CD4-positive, CD25-positive, alpha-beta regulatory T cell (primary cell): ENCODE results near the gene GHRL. TPM values are rescaled to one million over a fixed set of nuclear protein-coding genes. Genes with fewer than 3 reads are reported as not detected.
A peak's percentile ranks its signal among the peaks of the same experiment; 100 is the strongest.

Source experiments
- ATAC-seq, 2 donors: fragments of 150-1000 bp; cut with Tn5 transposase; one replicate each; pipeline ENCODE4 v1.10.0; 2021; ENCODE audit warnings: low read depth in 2 of 2, moderate number of reproducible peaks in 2 of 2, moderate library complexity in 1 of 2
- DNase-seq, 3 donors: peaks; one replicate each; pipeline versions ENCODE4 v3.0.0 to v3.0.0-alpha.2; 2012 to 2022; ENCODE audit warnings: mixed read lengths in 1 of 3
- H3K27ac ChIP-seq: one replicate; pipeline ENCODE4 v1.7.0; 2013; ENCODE audit warnings: mild to moderate bottlenecking, low read length; ENCODE audit not compliant: insufficient read depth, poor library complexity, severe bottlenecking
- H3K27me3 ChIP-seq: one replicate; pipeline ENCODE4 v1.7.0; 2013; ENCODE audit warnings: low read length; ENCODE audit not compliant: control insufficient read depth, insufficient read depth
- H3K36me3 ChIP-seq: one replicate; pipeline ENCODE4 v1.7.0; 2013; ENCODE audit warnings: mild to moderate bottlenecking, low read length, moderate library complexity; ENCODE audit not compliant: control insufficient read depth, insufficient read depth
- H3K4me1 ChIP-seq: 2 replicates; pipeline ENCODE4 v1.7.0; 2013; ENCODE audit warnings: mild to moderate bottlenecking, low read length; ENCODE audit not compliant: insufficient read depth, control insufficient read depth, poor library complexity, severe bottlenecking
- H3K4me3 ChIP-seq: one replicate; pipeline ENCODE4 v1.7.0; 2013; ENCODE audit warnings: low read depth, mild to moderate bottlenecking, low read length, moderate library complexity
- H3K9me3 ChIP-seq, 2 experiments: 1 replicate in 1 of 2; 2 replicates in 1 of 2; pipeline ENCODE4 v1.7.0; 2013; ENCODE audit warnings: low read length in 2 of 2, mild to moderate bottlenecking in 1 of 2, moderate library complexity in 1 of 2; ENCODE audit not compliant: control insufficient read depth in 2 of 2
- H3K27ac Mint-ChIP-seq, 3 donors: one replicate each; pipeline ENCODE4 v1.8.0; 2020 to 2022; ENCODE audit warnings: mild to moderate bottlenecking in 3 of 3, mixed read lengths in 3 of 3, moderate library complexity in 2 of 3
- H3K27me3 Mint-ChIP-seq: one replicate; pipeline ENCODE4 v1.8.0; 2022; ENCODE audit warnings: mild to moderate bottlenecking, mixed read lengths
- H3K36me3 Mint-ChIP-seq: one replicate; pipeline ENCODE4 v1.8.0; 2020; ENCODE audit warnings: mixed read lengths
- H3K4me1 Mint-ChIP-seq, 4 donors: one replicate each; pipeline ENCODE4 v1.8.0; 2020 to 2022; ENCODE audit warnings: mixed read lengths in 4 of 4, mild to moderate bottlenecking in 1 of 4
- H3K4me3 Mint-ChIP-seq, 4 donors: one replicate each; pipeline ENCODE4 v1.8.0; 2020 to 2022; ENCODE audit warnings: mild to moderate bottlenecking in 4 of 4, mixed read lengths in 4 of 4, moderate library complexity in 3 of 4
- H3K9me3 Mint-ChIP-seq, 7 donors: one replicate each; pipeline ENCODE4 v1.8.0; 2020 to 2022; ENCODE audit warnings: mixed read lengths in 7 of 7, mild to moderate bottlenecking in 3 of 7, moderate library complexity in 2 of 7
- polyA plus RNA-seq, 4 donors: library from polyadenylated mRNA; unstranded; fragments of 300-500 nt; fragmentation: Illumina TruSeq; gene quantifications; one replicate each; pipeline ENCODE4 v1.2.3, GENCODE V29; 2021
- total RNA-seq: library from RNA; stranded (reverse); gene quantifications from one replicate; pipeline ENCODE4 v1.2.3, GENCODE V29; 2022

GHRL gene
- total and polyA plus RNA-seq, 5 donors from 2014 or later, result 0.47 to 1.1 (median 0.85) TPM; not detected in 1

DNA sequence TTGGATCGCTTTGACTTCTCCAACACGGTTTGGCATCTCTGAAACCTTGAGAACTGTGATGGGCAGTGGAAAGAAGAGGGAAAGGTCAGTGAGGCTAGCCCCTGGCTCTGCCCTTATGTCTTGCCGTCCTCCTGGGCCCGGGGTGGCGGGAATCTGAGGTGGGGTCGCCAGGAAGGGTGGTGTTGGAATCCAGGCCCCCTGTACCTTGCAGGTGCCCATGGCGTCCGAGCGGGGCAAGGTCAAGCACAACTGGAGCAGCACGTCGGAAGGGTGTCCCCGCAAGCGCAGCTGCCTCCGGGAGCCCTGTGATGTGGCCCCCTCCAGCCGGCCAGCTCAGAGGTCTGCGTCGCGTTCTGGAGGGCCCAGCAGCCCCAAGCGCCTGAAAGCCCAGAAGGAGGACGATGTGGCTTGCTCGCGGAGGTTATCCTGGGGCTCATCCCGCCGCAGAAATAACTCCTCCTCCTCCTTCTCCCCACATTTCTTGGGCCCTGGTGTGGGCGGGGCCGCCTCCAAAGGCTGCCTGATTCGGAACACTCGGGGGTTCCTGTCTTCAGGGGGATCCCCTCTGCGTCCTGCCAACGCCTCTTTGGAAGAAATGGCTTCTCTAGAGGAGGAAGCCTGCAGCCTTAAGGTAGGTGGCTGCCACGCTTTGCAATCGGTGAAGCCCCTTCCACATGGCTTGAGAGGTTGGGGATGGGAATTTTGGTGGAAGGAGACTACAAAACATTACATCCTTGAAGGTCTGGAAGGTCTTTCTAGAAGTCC, 43.6 kb downstream of the GHRL start:
- H3K9me3 Mint-ChIP-seq, result peaks cover 0 to 18% (median 7%) of the 10 kb centered on the region in 7 donors
- Histone ChIP-seq H3K36me3 (peaks cover 20% of the 10 kb centered on the region), H3K4me1 (peaks cover 48% of the 10 kb centered on the region), H3K4me3 (peak overlapping the region; percentile 95), H3K27me3 (no peaks in the 10 kb centered on the region), H3K27ac (peak overlapping the region; percentile 82), H3K9me3 (peaks cover 8 to 15% of the 10 kb centered on the region in 2 experiments)
- ATAC-seq, result no peak
- H3K4me1 Mint-ChIP-seq, result peaks cover 22 to 65% (median 48%) of the 10 kb centered on the region in 4 donors
- peak overlapping the region; percentile 95 to 97 (median 97) for H3K27ac Mint-ChIP-seq
- peak overlapping the region; percentile 99 to 100 (median 100) for H3K4me3 Mint-ChIP-seq
- no peaks in the 10 kb centered on the region for H3K27me3 Mint-ChIP-seq
- peak; percentile 28 to 46 (median 45) for DNase-seq
- H3K36me3 Mint-ChIP-seq, result peaks cover 27% of the 10 kb centered on the region

DNA sequence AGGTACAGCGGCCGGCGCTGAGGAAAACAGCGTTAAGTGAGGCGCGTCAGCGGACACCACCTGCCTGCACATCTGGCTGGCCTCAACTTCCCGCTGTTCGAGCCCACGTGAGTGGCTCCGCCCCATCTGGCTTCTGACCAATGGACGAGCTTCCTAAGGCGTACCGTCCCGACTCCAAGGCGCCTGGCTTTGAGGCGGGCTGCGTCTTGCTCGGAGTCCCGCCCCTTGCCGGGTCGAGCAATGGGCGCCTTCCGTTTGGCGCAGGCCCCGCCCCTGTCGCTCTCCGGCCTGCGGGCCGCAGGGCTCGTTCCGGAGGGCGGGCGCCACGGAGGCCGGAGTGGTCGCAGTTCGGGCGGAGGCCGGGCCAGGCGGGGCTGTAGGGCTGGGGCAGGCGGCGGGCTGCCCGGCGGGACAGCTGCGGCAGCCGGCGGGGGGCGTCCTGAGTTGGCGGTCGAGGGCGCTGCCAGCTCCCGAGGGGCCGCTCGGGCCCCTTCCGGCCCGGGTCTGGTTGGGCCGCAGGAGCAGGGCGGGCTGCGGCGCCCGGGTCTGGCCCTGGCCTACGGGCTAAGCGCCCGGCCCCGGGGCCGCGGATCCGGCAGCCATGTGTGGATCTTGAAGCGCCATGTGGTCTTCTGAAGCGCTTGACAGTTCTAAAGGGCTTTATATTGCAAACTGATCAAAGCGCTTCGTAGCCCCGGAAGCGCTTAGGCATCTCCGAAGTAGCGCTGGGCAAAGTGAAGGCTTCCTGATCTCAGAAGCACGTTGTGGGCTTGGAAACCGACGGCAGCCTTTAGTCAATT, 44.4 kb downstream of the GHRL start, which contains the start of gene TATDN2:
Gene TATDN2 (plus strand): TSS at position 276 of the 800 bp plus-strand sequence. CDS start 742 bp downstream, outside the sequence.
- peaks cover 22 to 58% (median 46%) of the 10 kb centered on the region in 4 donors for H3K4me1 Mint-ChIP-seq
- DNase-seq (peak; percentile 89 to 99 (median 92)), ATAC-seq (peak; percentile 95 to 96)
- peaks cover 20% of the 10 kb centered on the region for H3K36me3 Mint-ChIP-seq
- H3K9me3 Mint-ChIP-seq, result peaks cover 0 to 18% (median 7%) of the 10 kb centered on the region in 7 donors
- peak within 1 kb of the TSS; percentile 82 for H3K27ac ChIP-seq
- H3K4me1 ChIP-seq, result peaks cover 45% of the 10 kb centered on the region
- H3K27ac Mint-ChIP-seq, result peak within 1 kb of the TSS; percentile 96 to 98 (median 97)
- peak within 1 kb of the TSS; percentile 95 for H3K4me3 ChIP-seq
- peaks cover 8 to 15% of the 10 kb centered on the region in 2 experiments for H3K9me3 ChIP-seq
- peak within 1 kb of the TSS; percentile 99 to 100 (median 100) for H3K4me3 Mint-ChIP-seq
- H3K27me3 Mint-ChIP-seq, result no peaks in the 10 kb centered on the region
- H3K36me3 ChIP-seq, result peaks cover 13% of the 10 kb centered on the region
- no peaks in the 10 kb centered on the region for H3K27me3 ChIP-seq

DNA sequence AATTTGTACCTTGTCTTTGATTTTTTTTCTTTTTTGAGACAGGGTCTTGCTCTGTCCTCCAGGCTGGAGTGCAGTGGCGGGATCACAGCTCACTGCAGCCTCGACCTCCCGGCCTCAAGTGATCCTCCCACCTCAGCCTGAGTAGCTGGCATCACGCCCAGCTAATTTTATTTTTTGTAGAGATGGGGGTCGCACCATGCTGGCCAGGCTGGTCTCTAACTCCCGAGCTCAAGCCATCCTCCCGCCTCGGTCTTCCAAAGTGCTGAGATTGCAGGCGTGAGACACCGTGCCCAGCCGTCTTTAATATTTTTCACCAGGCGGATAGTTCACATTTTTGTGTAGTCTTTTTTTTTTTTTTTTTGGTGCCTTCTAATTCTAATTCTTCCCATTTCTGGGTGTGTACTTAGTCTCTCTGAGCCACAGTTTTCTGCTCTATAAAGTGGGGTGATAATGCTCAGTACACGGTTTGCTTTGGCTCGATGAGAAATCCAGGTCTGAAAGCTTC, 45.0 kb downstream of the GHRL start:
- Mint-ChIP-seq H3K36me3 (peaks cover 17% of the 10 kb centered on the region), H3K4me1 (peaks cover 22 to 56% (median 43%) of the 10 kb centered on the region in 4 donors), H3K4me3 (peak overlapping the region; percentile 86 to 100 (median 88)), H3K27ac (peak overlapping the region; percentile 96 to 98 (median 96)), H3K9me3 (peaks cover 0 to 18% (median 7%) of the 10 kb centered on the region in 7 donors), H3K27me3 (no peaks in the 10 kb centered on the region)
- H3K27me3 ChIP-seq, result no peaks in the 10 kb centered on the region
- H3K36me3 ChIP-seq, result peaks cover 8% of the 10 kb centered on the region
- H3K9me3 ChIP-seq, result peaks cover 8 to 15% of the 10 kb centered on the region in 2 experiments
- ATAC-seq (no peak), DNase-seq (no peak)
- peak overlapping the region; percentile 82 for H3K27ac ChIP-seq
- peaks cover 51% of the 10 kb centered on the region for H3K4me1 ChIP-seq
- H3K4me3 ChIP-seq, result peak overlapping the region; percentile 62

DNA sequence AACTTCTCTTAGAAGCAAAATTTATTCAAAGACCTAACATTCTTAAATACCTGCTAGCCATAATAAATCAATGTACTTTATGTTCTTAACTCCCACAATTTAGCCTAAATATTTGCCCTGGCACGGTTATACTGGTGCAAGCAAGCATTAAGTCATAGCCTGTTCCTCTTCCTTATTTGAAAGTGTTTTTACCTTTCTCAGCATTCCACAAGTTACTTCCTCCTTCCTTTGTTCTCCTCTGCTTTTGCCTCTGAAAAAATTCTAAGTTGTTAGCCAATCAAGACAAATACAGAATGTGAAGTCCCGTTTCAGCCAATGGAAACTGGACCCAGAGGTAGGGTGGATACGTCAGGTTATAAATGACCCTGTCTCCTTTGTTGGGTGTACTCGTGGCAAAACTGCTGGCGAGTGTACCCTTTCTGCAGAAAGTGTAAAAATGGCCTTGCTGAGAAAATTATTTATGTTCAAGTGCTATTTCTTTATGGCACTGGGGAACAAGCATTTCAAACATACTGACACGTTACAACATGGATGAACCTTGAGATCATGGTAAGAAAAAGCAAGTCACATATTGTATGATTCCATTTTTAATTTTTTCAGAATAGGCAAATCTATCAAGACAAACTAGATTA, 47.5 kb downstream of the GHRL start:
- Mint-ChIP-seq H3K27ac (no peak overlapping the region), H3K4me3 (peak overlapping the region in 1 of 4 donors; percentile 28), H3K4me1 (peaks cover 23 to 53% (median 38%) of the 10 kb centered on the region in 4 donors), H3K27me3 (no peaks in the 10 kb centered on the region), H3K36me3 (peaks cover 6% of the 10 kb centered on the region), H3K9me3 (peaks cover 0 to 18% (median 7%) of the 10 kb centered on the region in 7 donors)
- Histone ChIP-seq H3K9me3 (peaks cover 8 to 15% of the 10 kb centered on the region in 2 experiments), H3K27me3 (no peaks in the 10 kb centered on the region), H3K36me3 (no peaks in the 10 kb centered on the region), H3K4me3 (no peak overlapping the region), H3K27ac (no peak overlapping the region), H3K4me1 (peaks cover 49% of the 10 kb centered on the region)
- no peak for ATAC-seq
- DNase-seq, result no peak

DNA sequence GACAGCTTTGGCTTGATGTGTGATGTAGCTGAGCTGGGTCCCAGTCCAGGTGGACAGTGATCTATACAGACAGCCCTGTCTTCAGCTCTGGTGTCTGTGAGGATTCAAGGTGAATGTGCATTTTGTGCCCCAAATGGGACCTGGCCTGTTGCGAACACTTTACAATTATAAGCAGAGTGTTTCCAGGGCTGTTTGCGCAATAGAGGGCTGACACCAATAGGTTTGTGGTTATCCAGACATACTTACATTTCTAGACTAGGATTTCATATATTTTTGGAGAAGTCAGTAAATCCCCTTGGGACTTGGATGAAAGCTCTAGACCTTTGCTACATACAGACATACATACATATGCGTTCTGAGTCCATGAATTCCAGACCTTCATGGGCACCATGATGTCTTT, 48.7 kb downstream of the GHRL start:
- H3K36me3 Mint-ChIP-seq, result peaks cover 5% of the 10 kb centered on the region
- Histone ChIP-seq H3K36me3 (no peaks in the 10 kb centered on the region), H3K27ac (no peak overlapping the region), H3K27me3 (no peaks in the 10 kb centered on the region), H3K9me3 (peaks cover 8 to 15% of the 10 kb centered on the region in 2 experiments), H3K4me3 (no peak overlapping the region), H3K4me1 (peaks cover 37% of the 10 kb centered on the region)
- no peak for DNase-seq
- peaks cover 0 to 18% (median 7%) of the 10 kb centered on the region in 7 donors for H3K9me3 Mint-ChIP-seq
- ATAC-seq, result no peak
- peak overlapping the region; percentile 7 to 94 (median 78) for H3K27ac Mint-ChIP-seq
- H3K4me1 Mint-ChIP-seq, result peaks cover 21 to 53% (median 35%) of the 10 kb centered on the region in 4 donors
- peak overlapping the region in 2 of 4 donors; percentile 21 to 38 for H3K4me3 Mint-ChIP-seq
- H3K27me3 Mint-ChIP-seq, result no peaks in the 10 kb centered on the region

DNA sequence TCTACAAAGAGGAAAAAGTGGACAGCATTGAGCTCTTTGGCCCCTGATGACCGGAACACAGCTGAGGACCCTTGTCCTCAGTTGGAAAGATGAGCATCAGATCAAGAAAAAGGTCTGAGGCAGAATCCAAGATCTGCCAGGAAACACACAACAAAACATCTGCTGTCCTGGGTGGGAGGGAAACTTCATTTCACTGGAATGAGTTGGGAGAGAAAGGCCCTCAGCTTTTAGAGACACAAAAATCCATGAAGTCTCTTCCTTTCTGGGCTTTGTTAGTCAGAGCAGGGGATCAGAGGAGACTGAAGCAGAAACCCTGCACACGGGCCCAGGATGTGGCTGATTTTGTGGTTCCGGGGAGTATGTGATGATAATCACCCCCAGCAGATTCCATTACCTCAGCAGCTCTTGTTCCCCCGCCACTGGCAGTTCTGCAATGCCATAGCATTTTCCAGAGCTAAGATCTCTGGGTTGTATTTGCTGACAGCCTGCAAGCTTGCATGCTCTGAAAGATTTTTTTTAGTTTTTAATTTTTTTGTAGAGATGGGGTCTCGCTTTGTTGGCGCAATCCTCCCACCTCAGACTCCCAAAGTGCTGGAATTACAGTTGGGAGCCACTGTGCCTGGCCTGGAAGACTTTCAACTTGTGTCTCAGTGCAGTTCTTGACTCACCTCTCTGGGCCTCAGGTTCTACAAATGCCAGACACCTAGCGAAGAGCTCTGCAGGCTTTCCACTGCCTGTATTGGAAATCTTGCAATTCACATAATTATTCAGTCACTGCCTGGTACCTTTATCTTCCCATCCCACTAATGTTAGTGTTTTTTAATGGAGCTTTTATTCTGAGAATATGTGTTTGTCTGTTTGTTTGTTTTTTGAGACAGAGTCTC, 50.3 kb downstream of the GHRL start:
- peak; percentile 55 to 91 (median 76) for DNase-seq
- H3K36me3 ChIP-seq, result no peaks in the 10 kb centered on the region
- peak overlapping the region; percentile 66 for H3K4me3 ChIP-seq
- Mint-ChIP-seq H3K4me1 (peaks cover 25 to 57% (median 38%) of the 10 kb centered on the region in 4 donors), H3K27me3 (no peaks in the 10 kb centered on the region), H3K4me3 (peak overlapping the region; percentile 74 to 87 (median 82)), H3K36me3 (peaks cover 18% of the 10 kb centered on the region), H3K27ac (peak overlapping the region; percentile 94 to 98 (median 96)), H3K9me3 (peaks cover 0 to 15% (median 4%) of the 10 kb centered on the region in 7 donors)
- H3K27me3 ChIP-seq, result no peaks in the 10 kb centered on the region
- H3K4me1 ChIP-seq, result peaks cover 40% of the 10 kb centered on the region
- peaks cover 8 to 15% of the 10 kb centered on the region in 2 experiments for H3K9me3 ChIP-seq
- peak overlapping the region; percentile 70 for H3K27ac ChIP-seq
- ATAC-seq, result peak; percentile 93 to 95
